ENCODE measurements around the gene GSTM3.

Gene GSTM3

GRCh38 chr1:109740615-109741373 lies at the start of gene GSTM3:
Gene GSTM3, minus strand, starts transcription at chr1:109741038. Its CDS starts 751 bp downstream, at chr1:109740287.
- DNase-seq (ENCODE audit: low read depth, low spot score): no peak

GRCh38 chr1:109790329-109790728 lies 49.5 kb upstream of the GSTM3 start:
- DNase-seq (ENCODE audit: low read depth, low spot score): no peak
- no peak overlapping the region for H3K27ac ChIP-seq

More at GRCh38 chr1:109740615-109741373, at the start of gene GSTM3:
- no peak within 1 kb of the TSS for H3K27ac ChIP-seq

GRCh38 chr1:109789551-109790180 lies 48.8 kb upstream of the GSTM3 start:
- no peak for DNase-seq (ENCODE audit: low read depth, low spot score)
- H3K27ac ChIP-seq: no peak overlapping the region

GRCh38 chr1:109788695-109789521 lies 48.1 kb upstream of the GSTM3 start:
- no peak for DNase-seq (ENCODE audit: low read depth, low spot score)
- H3K27ac ChIP-seq: no peak overlapping the region

- H3K27ac ChIP-seq: peak overlapping the region; percentile 77
- DNase-seq (ENCODE audit: low read depth, low spot score): no peak
These were observed 47.2 kb upstream of the GSTM3 start for GRCh38 chr1:109787845-109788601.

GRCh38 chr1:109787211-109787844 lies 46.5 kb upstream of the GSTM3 start:
- peak; percentile 75 for DNase-seq (ENCODE audit: low read depth, low spot score)
- H3K27ac ChIP-seq: peak overlapping the region; percentile 77

GRCh38 chr1:109786531-109787021 lies 45.7 kb upstream of the GSTM3 start:
- H3K27ac ChIP-seq: peak overlapping the region; percentile 77
- no peak for DNase-seq (ENCODE audit: low read depth, low spot score)

- peak overlapping the region; percentile 77 for H3K27ac ChIP-seq
These were observed 45.3 kb upstream of the GSTM3 start for GRCh38 chr1:109786112-109786480.

GRCh38 chr1:109785446-109786111 lies 44.7 kb upstream of the GSTM3 start:
- no peak for DNase-seq (ENCODE audit: low read depth, low spot score)
- H3K27ac ChIP-seq: no peak overlapping the region

More at GRCh38 chr1:109786112-109786480, 45.3 kb upstream of the GSTM3 start:
- DNase-seq (ENCODE audit: low read depth, low spot score): no peak

- DNase-seq (ENCODE audit: low read depth, low spot score): no peak
- H3K27ac ChIP-seq: no peak overlapping the region
These were observed 43.9 kb upstream of the GSTM3 start for GRCh38 chr1:109784551-109785252.

GRCh38 chr1:109783436-109783835 lies 42.6 kb upstream of the GSTM3 start:
- peak; percentile 67 for DNase-seq (ENCODE audit: low read depth, low spot score)

GRCh38 chr1:109782927-109783326 lies 42.1 kb upstream of the GSTM3 start:
- H3K27ac ChIP-seq: peak overlapping the region; percentile 58
- DNase-seq (ENCODE audit: low read depth, low spot score): no peak

More at GRCh38 chr1:109783436-109783835, 42.6 kb upstream of the GSTM3 start:
- peak overlapping the region; percentile 58 for H3K27ac ChIP-seq

GRCh38 chr1:109782514-109782913 lies 41.7 kb upstream of the GSTM3 start:
- H3K27ac ChIP-seq: no peak overlapping the region
- DNase-seq (ENCODE audit: low read depth, low spot score): no peak

GRCh38 chr1:109781806-109782205 lies 41.0 kb upstream of the GSTM3 start:
- DNase-seq (ENCODE audit: low read depth, low spot score): no peak
- no peak overlapping the region for H3K27ac ChIP-seq

- no peak for DNase-seq (ENCODE audit: low read depth, low spot score)
These were observed 40.1 kb upstream of the GSTM3 start for GRCh38 chr1:109780982-109781381.

GRCh38 chr1:109777980-109778625 lies 37.3 kb upstream of the GSTM3 start:
- H3K27ac ChIP-seq: no peak overlapping the region
- no peak for DNase-seq (ENCODE audit: low read depth, low spot score)

More at GRCh38 chr1:109780982-109781381, 40.1 kb upstream of the GSTM3 start:
- no peak overlapping the region for H3K27ac ChIP-seq

- DNase-seq (ENCODE audit: low read depth, low spot score): no peak
- no peak overlapping the region for H3K27ac ChIP-seq
These were observed 36.6 kb upstream of the GSTM3 start for GRCh38 chr1:109777436-109777835.

GRCh38 chr1:109776911-109777310 lies 36.1 kb upstream of the GSTM3 start:
- no peak overlapping the region for H3K27ac ChIP-seq
- DNase-seq (ENCODE audit: low read depth, low spot score): no peak

Measured in epithelial cell of prostate (primary cell).